Hematopoietic multipotent progenitor cell treated with erythropoietin and hydrocortisone succinate and interleukin-3 and kit ligand, for 4 days (in vitro differentiated cells): ENCODE results near the gene PLXNB2.
"Not testable (repeated sequence)": the region's sequence is repeated elsewhere in the genome, so short reads cannot be mapped to it uniquely, and the experiment has no call there.

Experiments
- DNase-seq: peaks from one replicate; pipeline ENCODE4 v3.0.0-alpha.2; 2015

Gene PLXNB2

DNA sequence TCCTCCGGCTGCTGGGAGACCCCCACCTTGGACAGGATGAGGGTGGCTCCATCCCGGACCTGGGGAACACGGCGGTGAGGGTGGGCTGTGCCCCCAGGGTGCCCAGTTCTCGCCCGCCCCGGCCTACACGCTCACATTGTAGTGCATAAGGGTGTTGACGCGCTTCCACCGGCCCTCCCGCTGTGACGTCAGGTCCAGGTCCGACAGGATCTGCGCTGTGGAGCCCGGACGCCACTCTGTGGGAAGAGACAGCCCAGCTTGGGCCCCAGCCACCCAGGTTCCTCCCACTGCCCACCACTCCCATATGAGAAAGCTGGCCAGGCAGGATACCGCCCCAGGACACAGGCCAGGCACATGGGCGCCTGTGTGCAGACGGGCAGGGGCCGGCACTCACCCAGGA, 29.0 kb downstream of the PLXNB2 start:
- no peak for DNase-seq

- DNase-seq, result no peak
Observed at GRCh38 chr22:50277761-50278160, 29.7 kb downstream of the PLXNB2 start.

DNA sequence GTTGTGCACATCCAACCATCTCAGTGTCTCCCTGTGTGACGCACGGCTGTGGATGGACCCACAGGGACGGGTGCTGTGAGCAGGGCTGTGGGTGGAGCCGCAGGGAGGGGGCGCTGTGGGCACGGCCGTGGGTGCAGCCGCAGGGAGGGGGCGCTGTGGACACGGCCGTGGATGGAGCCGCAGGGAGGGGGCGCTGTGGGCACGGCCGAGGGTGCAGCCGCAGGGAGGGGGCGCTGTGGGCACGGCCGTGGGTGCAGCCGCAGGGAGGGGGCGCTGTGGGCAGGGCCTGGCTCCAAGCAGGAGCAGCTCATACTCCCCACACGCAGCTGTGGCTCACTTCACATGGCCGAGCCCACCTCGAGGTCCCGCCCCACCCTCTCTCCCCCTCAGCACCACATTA, 31.3 kb downstream of the PLXNB2 start:
- peak; percentile 69 for DNase-seq

DNA sequence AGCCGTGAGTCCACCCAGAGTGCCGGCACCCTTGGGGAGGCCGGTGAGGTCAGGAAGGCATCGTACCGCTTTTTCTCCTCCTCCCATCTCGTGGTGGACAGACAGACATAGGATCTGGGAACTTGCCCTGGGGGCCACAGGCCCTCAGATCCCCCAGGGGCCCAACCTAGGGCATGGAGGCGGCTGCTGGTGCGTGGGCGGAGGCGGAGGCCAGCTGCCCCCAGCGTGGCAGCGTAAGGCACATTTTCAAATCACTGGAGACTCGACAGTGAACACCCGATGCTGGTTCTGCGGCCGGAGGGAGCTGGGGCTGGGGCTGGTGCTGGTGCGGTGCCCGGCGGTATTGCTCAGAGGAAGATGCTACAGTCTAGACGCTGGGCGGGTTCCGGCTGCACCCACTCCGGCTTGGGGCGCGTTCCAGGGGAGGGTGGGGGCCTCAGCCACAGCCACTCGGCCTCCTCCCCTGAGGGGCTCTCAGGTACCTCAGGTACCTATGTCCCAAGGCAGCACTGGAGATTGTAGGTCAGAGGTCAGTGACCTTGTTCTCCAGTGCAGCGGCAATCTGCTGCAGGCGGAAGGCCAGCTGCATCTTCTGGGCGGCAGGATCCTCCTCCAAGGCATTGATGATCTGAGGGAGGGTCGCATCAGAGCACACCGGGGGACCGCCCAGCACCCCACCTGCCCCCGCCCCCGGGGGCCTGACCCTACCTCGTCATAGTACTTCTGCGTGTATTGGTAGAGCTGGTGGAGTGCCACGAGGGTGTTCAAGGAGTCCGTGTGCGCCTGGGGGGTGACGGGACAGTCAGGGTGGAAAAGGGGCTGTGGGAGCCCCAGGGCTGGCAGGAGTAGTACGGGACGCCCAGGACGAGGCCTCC, 32.0 kb downstream of the PLXNB2 start:
- no peak for DNase-seq

- DNase-seq, result no peak
Observed at GRCh38 chr22:50274771-50275170, 32.7 kb downstream of the PLXNB2 start.

DNA sequence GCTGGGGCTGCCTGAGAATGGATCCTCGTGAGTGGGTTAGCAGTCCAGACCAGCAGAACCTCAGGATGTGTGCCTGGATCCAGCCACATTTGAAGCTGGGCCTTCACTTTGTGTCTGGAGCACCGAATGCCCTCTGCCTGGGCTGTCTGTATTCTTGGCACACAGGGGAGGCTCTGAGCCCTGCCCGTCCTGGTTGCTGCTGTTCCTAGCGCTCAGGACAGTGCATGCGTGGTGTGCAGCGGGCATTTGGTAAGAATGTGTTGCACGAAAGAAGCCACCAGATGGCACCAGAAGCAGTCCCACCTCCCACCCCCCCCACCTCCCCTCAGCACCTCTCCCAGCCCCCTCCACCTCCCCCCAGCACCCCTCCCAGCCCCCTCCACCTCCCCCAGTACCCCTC, 33.1 kb downstream of the PLXNB2 start:
- peak; percentile 85 for DNase-seq

DNA sequence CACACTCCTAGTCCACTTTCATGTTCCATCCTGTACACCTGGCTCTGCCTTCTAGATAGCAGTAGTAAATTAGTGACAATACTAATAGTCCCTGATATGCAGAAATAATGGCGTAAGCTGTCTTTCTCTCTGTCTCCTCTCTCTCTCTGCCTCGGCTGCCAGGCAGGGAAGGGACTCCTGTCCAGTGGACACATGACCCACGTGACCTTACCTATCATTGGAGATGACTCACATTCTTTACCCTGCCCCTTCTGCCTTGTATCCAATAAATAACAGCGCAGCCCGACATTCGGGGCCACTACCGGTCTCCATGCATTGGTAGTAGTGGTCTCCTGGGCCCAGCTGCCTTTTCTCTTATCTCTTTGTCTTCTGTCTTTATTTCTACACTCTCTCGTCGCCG, 33.7 kb downstream of the PLXNB2 start:
- not testable (repeated sequence) for DNase-seq

DNA sequence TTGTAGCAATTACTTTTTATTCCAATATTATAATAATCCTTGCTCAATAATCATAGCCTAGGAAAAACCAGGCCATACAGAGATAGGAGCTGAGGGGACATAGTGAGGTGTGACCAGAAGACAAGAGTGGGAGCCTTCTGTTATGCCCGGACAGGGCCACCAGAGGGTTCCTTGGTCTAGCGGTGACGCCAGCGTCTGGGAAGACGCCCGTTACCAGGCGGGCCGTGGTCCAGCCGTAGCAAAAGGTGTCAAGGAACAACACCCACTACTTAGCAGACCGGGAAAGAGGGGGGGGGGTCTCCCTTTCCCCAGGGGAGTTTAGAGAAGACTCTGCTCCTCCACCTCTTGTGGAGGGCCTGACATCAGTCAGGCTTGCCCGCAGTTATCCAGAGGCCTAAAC, 34.1 kb downstream of the PLXNB2 start:
- DNase-seq, result not testable (repeated sequence)

GRCh38 chr22:50272044-50272802, 35.2 kb downstream of the PLXNB2 start:
- DNase-seq, result no peak

- DNase-seq, result peak; percentile 83
Observed at GRCh38 chr22:50271519-50271970, 35.9 kb downstream of the PLXNB2 start.

DNA sequence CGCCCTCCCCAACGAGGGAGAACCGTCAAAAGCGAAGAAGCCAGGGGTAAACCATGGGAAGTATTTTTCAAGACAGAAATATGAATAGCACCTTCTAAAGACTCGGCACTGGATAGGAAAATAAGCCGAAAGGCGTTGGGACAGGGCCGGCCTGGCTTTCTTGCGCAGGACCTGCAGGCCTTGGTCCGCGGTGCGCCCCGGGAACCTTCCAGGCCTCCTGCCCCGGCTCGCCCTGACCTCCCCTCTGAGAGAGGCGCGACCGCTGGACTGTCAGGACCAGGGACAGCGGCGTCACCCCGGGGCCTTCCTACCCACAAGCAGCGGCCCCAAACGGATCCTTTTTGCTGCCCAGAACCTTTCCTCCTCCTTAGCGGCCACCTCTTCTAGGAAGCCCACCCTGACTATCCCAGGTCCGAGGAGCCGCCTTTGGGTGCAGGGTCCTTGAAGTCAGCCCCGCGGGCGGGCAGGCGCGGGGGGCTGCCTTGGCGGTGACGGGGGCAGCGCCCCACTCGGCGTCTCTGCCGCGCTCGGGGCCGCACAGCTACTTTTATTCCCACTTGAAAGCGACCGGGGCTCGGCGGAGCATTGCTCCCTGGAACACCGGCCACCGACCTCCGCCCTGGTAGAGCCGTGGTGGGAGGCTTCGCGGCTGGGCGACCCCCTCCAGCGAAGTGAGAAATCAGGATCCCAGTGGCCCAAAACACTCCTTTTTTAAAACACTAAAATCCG, 36.6 kb downstream of the PLXNB2 start:
- peak; percentile 83 for DNase-seq

DNA sequence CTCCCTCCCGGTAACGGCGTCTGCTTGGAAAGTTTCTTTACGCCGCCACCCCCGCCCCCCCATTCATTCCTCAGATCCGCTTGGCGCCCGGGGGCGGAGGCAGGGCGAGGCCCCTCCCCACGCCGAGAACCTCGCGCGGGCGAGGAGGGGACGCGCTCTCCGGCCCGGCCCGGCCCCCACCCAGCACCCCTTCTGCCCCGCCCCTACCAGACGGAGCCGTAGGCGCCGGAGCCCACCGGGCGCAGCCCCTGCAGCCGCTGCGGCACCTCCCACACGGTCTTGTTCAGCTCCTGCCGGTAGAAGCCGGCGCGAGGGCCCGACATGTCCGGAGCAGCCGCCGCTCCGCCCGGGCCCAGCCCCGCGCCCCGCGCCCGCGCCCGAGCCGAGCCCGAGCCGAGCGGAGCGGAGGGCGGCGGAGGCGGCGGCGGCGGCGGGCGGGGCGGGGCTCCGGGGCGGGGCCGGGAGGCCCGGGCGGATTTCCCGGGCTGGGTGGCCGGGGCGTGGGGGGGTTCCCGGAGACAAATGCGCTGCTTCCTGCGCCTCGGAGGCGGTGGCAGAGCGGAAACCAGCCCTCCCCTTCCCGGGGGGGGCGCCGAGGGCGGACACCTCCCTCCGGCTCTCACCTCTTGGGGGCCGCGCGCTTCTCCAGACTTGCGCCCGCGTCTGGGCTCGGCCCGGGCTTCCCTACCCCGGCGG, 37.3 kb downstream of the PLXNB2 start, which contains the start of gene MAPK11:
Gene MAPK11, minus strand, starts transcription at position 411 of the 696 bp plus-strand sequence. Its CDS starts 88 bp downstream, at position 323.
- peak; percentile 27 for DNase-seq

DNA sequence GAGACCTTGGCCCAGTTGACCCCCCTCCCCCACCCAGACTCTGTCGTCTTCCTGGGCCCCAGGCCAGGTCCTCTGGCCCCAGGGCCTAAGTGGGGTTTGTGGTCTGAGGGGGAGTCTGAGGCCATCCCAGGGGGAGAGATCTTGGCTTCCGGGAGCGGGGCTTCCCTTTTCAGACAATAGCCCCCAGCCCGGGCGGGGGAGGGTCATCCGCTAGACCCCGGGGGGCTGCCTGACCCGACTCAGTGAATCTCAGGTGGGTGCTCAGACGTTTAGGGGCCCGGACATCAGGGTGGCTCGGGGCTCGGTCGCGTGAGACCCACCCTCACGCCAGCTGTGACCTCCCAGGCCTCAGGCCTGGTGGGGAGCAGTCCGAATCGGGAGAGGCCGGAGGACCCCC, 37.9 kb downstream of the PLXNB2 start:
- DNase-seq, result no peak

GRCh38 chr22:50268655-50269113, 38.8 kb downstream of the PLXNB2 start:
- DNase-seq, result no peak

GRCh38 chr22:50267591-50268390, 39.7 kb downstream of the PLXNB2 start:
- peak; percentile 72 for DNase-seq

DNA sequence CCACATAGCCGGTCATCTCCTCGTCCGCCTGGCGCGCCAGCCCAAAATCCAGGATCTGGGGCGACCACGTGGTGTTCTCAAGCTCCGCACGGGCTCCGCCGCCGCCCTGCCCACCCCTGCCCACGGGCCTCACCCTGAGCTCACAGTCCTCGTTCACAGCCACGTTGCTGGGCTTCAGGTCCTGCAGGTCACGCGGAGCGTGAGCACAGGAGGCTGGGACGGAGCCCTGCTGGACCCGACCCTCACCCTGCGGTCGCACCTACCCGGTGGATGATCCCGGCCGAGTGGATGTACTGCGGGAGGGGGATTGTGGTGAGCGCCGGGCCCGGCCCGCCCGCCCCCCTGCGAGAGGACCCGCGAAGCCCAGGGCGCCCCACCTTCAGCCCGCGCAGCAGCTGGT, 40.5 kb downstream of the PLXNB2 start:
- no peak for DNase-seq

DNA sequence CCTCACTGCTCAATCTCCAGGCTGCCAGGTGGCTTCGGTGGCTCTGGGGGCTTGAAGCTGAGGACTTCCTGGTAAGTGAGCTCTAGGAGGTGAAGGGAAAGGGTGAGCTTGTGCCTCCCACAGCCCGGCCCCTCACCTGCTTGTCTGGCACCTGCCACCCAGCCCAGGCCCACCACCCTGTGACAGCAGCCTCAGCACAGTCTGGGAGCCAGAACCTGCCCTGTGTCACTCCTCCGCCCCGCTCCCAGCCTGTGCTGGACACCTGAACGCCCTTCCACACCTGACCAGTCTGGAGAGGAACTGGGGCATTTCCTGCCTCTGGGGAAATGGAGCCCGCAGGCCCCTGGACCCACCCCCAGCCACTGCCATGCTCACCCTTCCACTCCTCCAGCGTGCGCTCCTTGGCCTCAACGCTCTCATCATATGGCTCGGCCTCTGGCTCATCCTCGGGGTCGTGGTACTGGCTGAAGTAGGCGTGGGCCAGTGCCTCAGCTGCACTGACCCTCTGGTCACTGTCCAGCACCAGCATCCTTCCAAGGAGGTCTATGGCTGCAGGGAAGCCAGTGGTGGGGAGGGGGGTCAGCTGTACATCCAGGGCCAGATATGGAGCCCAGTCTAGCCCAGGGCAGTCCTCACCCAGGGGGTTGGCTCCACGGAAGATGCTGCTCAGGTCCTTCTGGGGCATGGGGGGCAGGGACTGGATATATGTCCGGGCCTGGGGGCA, 42.3 kb downstream of the PLXNB2 start:
- no peak for DNase-seq

GRCh38 chr22:50264104-50264745, 43.2 kb downstream of the PLXNB2 start:
- no peak for DNase-seq

DNA sequence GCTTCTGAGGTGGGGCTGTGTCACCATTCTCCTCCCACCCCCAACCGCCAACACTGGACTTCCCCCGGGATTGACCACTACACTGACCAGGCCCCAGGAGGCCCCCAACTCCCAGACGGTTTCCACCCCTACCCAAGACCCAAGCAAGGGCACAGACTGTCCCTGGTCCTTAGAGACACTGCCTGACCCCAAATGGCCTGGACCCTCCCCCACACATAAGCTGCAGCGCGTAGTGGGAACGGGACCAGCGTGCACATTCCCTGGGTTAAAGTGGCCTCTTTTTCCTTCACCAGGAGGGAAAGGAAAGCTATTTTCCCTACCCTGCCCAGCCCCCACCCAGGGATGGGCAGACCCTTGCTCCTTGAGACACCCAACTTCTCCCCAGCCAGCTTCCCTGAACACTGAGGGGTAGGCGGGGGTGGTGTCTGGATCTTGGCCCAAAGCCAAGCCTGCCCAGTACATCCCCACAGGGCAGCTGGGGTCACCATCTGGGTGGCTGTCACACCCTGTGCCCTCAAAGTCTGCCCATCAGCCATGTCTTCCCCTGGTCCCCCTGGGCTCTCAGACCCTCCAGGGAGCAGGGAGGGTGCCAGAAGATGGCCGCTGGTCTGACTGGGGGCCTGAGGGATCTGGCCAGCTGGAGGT, 44.4 kb downstream of the PLXNB2 start:
- DNase-seq, result no peak

DNA sequence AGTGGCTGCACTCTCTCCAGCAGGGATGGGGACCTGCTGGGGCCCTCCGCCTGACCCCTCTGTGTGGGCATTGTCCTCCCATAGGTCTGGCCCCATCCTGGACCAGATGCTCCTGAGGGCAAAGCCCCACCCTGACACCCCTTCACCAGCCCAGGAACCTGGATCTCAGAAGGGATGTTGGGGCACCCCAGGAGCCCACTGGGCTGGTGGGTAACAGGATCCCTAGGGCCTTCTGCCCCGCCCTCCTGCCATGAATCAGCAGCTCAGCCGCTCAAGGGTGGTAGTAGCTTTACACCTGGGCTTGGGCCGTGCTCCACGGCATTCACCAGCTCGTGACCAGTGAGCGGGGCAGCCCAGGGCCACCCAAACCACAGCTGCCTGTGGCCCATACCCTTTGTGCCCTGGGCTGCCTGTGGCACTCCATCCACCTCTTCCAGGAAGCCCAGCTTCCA, 45.0 kb downstream of the PLXNB2 start:
- DNase-seq, result peak; percentile 54
